B cell (primary cell): ENCODE data around the gene LCN1. TPM values are rescaled to one million over a fixed set of nuclear protein-coding genes. Genes with fewer than 3 reads are reported as not detected.

ENCODE experiments used
- ATAC-seq: fragments of 200-7000 bp; cut with Tn5 transposase; one replicate; pipeline ENCODE4 v1.10.0; 2021; ENCODE audit warnings: low read depth, mild to moderate bottlenecking, moderate number of reproducible peaks, moderate library complexity
- CTCF ChIA-PET: fragments of 350-600 bp; sonication (Branson Sonifier 250); formaldehyde crosslinking; loops from one replicate; lab custom pipeline; 2021; ENCODE audit warnings: antibody characterized with exemption, inconsistent platforms; lab: Charles Lee
- POLR2A ChIA-PET: fragments of 350-600 bp; sonication (Branson Sonifier 250); formaldehyde crosslinking; loops from one replicate; lab custom pipeline; 2021; ENCODE audit warnings: antibody characterized with exemption; lab: Charles Lee
- DNase-seq: peaks from one replicate; pipeline ENCODE4 v3.0.0; 2013
- H2AFZ ChIP-seq: 2 replicates; pipeline ENCODE4 v1.6.1; 2012; ENCODE audit warnings: mild to moderate bottlenecking, low read depth, low read length; ENCODE audit not compliant: insufficient read depth, poor library complexity, severe bottlenecking
- H3K27ac ChIP-seq, 2 donors: 1 replicate in 1 of 2; 2 replicates in 1 of 2; pipeline ENCODE4 v1.5.1; 2012 to 2013; ENCODE audit warnings: low read length in 2 of 2, mild to moderate bottlenecking in 2 of 2, moderate library complexity in 1 of 2
- H3K27me3 ChIP-seq, 4 experiments: fragments of 200-600 bp in 1 of 4; sonication (generic) in 1 of 4; replicated peaks in 1 of 4; 1 replicate in 2 of 4; 2 replicates in 2 of 4; pipeline versions ENCODE4 v1.6.1 to v1.7.0; 2013 to 2016; ENCODE audit warnings: low read length in 3 of 4, mild to moderate bottlenecking in 2 of 4, mixed read lengths in 1 of 4, moderate library complexity in 1 of 4; ENCODE audit not compliant: insufficient read depth in 4 of 4, control insufficient read depth in 3 of 4; ENCODE audit errors: control extremely low read depth in 1 of 4
- H3K36me3 ChIP-seq, 2 experiments: replicated peaks in 1 of 2; 1 replicate in 1 of 2; 2 replicates in 1 of 2; pipeline versions ENCODE4 v1.6.1 to v1.7.1; 2013; ENCODE audit warnings: low read length in 1 of 2; ENCODE audit not compliant: insufficient read depth in 2 of 2, control insufficient read depth in 1 of 2; ENCODE audit errors: control extremely low read depth in 1 of 2, extremely low read depth in 1 of 2
- H3K4me1 ChIP-seq, 2 donors: fragments of 200-600 bp in 1 of 2; sonication (generic) in 1 of 2; 1 replicate in 1 of 2; 2 replicates in 1 of 2; pipeline versions ENCODE4 v1.5.1 to v1.6.1; 2013 to 2017; ENCODE audit warnings: low read length in 2 of 2; ENCODE audit not compliant: control insufficient read depth in 2 of 2, insufficient read depth in 2 of 2
- H3K4me2 ChIP-seq: replicated peaks from 2 replicates; pipeline ENCODE3; 2012; ENCODE audit warnings: mild to moderate bottlenecking, low read depth, low read length; ENCODE audit not compliant: poor library complexity, severe bottlenecking
- H3K4me3 ChIP-seq, 5 experiments: fragments of 200-600 bp in 1 of 5; sonication (generic) in 1 of 5; 1 replicate in 3 of 5; 2 replicates in 2 of 5; pipeline versions ENCODE4 v1.5.1 to v1.7.0; 2011 to 2016; ENCODE audit warnings: low read length in 4 of 5, mild to moderate bottlenecking in 4 of 5, low read depth in 2 of 5, control low read depth in 1 of 5, moderate library complexity in 1 of 5; ENCODE audit not compliant: insufficient read depth in 1 of 5; ENCODE audit errors: control extremely low read depth in 1 of 5, extremely low read depth in 1 of 5
- H3K79me2 ChIP-seq: fragments of 200-600 bp; sonication (generic); one replicate; pipeline ENCODE4 v1.6.0; 2016; ENCODE audit warnings: low read length; ENCODE audit not compliant: control insufficient read depth, insufficient read depth
- H3K9ac ChIP-seq: fragments of 200-600 bp; sonication (generic); 2 replicates; pipeline ENCODE4 v1.6.1; 2017; ENCODE audit warnings: mild to moderate bottlenecking, low read length, moderate library complexity
- H3K9me3 ChIP-seq, 3 donors: one replicate each; pipeline versions ENCODE4 v1.6.1 to v1.7.1; 2013; ENCODE audit warnings: low read length in 2 of 3; ENCODE audit not compliant: control insufficient read depth in 2 of 3, insufficient read depth in 1 of 3; ENCODE audit errors: control extremely low read depth in 1 of 3
- H4K20me1 ChIP-seq: 2 replicates; pipeline ENCODE4 v1.6.0; 2012; ENCODE audit warnings: mild to moderate bottlenecking, low read length; ENCODE audit not compliant: insufficient read depth, control insufficient read depth, poor library complexity, severe bottlenecking
- H3K27ac Mint-ChIP-seq: one replicate; pipeline ENCODE4 v1.8.0; 2021; ENCODE audit warnings: mixed read lengths
- H3K27me3 Mint-ChIP-seq: one replicate; pipeline ENCODE4 v1.8.0; 2021; ENCODE audit warnings: mixed read lengths
- H3K4me1 Mint-ChIP-seq: one replicate; pipeline ENCODE4 v1.8.0; 2021; ENCODE audit warnings: mixed read lengths
- H3K4me3 Mint-ChIP-seq: one replicate; pipeline ENCODE4 v1.8.0; 2021; ENCODE audit warnings: mixed read lengths
- H3K9me3 Mint-ChIP-seq: one replicate; pipeline ENCODE4 v1.8.0; 2022; ENCODE audit warnings: mixed read lengths; ENCODE audit not compliant: insufficient read depth
- EZH2 ChIP-seq: IDR thresholded peaks from 2 replicates; pipeline ENCODE4 v1.6.1; 2012; ENCODE audit warnings: borderline replicate concordance, low read depth, mild to moderate bottlenecking, moderate library complexity, low read length; ENCODE audit not compliant: insufficient read depth, poor library complexity, severe bottlenecking
- WGBS: methylation state at CpG from one replicate; pipeline ENCODE4 v1.1.5; 2013; ENCODE audit warnings: missing lambda C conversion rate; ENCODE audit not compliant: insufficient coverage; 5-methylcytosine and 5-hydroxymethylcytosine counted together
- intact Hi-C: fragments of 100-400 bp; cut with micrococcal nuclease; formaldehyde crosslinking; loops from one replicate; pipeline ENCODE4 v1.10.0; 2022
- polyA plus RNA-seq: library from polyadenylated mRNA; depleted of rRNA; stranded (reverse); fragments of >200 nt; gene quantifications from 2 replicates; pipeline ENCODE4 v1.2.3, GENCODE V29; 2012
- total RNA-seq, 2 donors: library from RNA; stranded (reverse); fragments of 120-200 nt in 1 of 2; gene quantifications; 1 replicate in 1 of 2; 2 replicates in 1 of 2; pipeline versions ENCODE4 v1.2.3 to v1.2.4, GENCODE V29; 2013 to 2022
- TF ChIP-seq, protein P1 (sequence below): fragments of 200-600 bp; IDR thresholded peaks from one replicate; pipeline ENCODE4 v1.8.0; 2022; ENCODE audit warnings: antibody characterized with exemption, mild to moderate bottlenecking

Gene LCN1
- total and polyA plus RNA-seq, 2 donors (not counting 1 experiment from before 2014, with no cell fraction given) = not detected

DNA sequence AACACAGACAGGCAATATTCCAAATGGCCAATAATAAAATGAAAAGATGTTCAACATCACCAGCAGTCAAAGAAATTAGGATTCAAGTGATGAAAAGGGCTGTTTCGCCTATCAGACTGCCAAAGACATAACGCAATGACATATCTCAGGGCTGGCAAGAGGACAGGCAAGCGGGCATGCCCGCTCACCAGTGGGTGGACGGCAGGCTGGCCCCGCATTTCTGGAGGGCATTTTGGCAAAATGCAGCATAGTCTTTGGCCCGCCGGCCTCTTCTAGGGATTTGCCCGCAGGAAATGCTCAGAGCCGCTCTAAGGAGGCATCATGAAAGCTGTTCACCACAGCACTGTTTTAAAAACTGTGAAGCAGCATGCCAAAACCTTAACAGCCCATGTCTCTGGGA lies 43.0 kb upstream of the LCN1 start:
- Histone ChIP-seq H3K27ac (no peak overlapping the region), H3K9me3 (no peaks in the 10 kb centered on the region), H3K79me2 (no peaks in the 10 kb centered on the region), H3K4me3 (no peak overlapping the region), H3K4me1 (peaks cover 10 to 15% of the 10 kb centered on the region in 2 donors), H2AFZ (no peak overlapping the region), H3K9ac (no peak overlapping the region), H3K4me2 (no peak overlapping the region), H3K27me3 (peaks cover 0 to 27% (median 0%) of the 10 kb centered on the region in 4 experiments), H4K20me1 (no peaks in the 10 kb centered on the region), H3K36me3 (no peaks in the 10 kb centered on the region)
- peaks cover 8% of the 10 kb centered on the region for H3K4me1 Mint-ChIP-seq
- no peak overlapping the region for H3K27ac Mint-ChIP-seq
- no peak for ATAC-seq
- no peak for DNase-seq
- POLR2A ChIA-PET = no interaction called here
- TF ChIP-seq, protein P1, sequence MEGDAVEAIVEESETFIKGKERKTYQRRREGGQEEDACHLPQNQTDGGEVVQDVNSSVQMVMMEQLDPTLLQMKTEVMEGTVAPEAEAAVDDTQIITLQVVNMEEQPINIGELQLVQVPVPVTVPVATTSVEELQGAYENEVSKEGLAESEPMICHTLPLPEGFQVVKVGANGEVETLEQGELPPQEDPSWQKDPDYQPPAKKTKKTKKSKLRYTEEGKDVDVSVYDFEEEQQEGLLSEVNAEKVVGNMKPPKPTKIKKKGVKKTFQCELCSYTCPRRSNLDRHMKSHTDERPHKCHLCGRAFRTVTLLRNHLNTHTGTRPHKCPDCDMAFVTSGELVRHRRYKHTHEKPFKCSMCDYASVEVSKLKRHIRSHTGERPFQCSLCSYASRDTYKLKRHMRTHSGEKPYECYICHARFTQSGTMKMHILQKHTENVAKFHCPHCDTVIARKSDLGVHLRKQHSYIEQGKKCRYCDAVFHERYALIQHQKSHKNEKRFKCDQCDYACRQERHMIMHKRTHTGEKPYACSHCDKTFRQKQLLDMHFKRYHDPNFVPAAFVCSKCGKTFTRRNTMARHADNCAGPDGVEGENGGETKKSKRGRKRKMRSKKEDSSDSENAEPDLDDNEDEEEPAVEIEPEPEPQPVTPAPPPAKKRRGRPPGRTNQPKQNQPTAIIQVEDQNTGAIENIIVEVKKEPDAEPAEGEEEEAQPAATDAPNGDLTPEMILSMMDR = no peak
- no peak for TF ChIP-seq EZH2
- intact Hi-C loops = no loop called here
- H3K9me3 Mint-ChIP-seq = no peaks in the 10 kb centered on the region
- peak overlapping the region; percentile 93 for H3K4me3 Mint-ChIP-seq
- peaks cover 7% of the 10 kb centered on the region for H3K27me3 Mint-ChIP-seq
- CTCF ChIA-PET = interaction anchor here (0.6 kb wide), 1 partner anchor 67 kb away, joined by 3 read pairs; no protein-coding TSS in a partner anchor
- 89% methylated on average over 10 of the region's 10 CpGs for whole genome bisulfite sequencing

DNA sequence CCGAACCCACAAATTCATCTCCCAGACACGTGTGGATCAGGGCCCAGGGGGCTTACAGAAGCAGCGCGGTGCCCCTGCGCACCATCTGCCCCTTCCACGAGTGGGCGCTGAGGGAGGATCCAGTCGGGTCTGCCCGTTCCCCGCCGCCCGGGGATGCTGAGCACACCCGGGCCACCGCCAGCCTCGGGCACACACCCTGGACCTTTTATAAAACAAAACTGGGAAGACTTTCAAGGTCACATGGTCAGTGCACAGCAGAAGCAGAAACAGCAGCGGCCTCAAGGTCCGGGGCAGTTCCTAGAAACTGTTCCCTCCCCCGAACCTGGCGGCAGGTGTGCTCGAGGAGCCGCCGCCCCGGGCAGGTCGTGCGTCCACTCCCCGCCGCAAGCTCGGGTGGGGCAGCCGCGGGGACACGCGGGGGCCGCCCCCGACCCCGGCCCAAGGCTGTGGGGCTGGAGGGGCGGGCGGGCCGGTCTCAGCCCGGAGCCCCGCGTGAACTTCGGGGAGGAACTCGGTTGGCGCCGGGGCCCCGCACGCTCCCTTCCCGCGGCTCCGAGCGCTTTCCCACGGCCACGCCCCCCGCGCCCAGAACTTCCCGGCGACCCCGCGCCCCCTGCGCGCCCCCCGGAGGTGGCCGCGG lies 42.3 kb upstream of the LCN1 start:
- intact Hi-C loops = no loop called here
- Histone ChIP-seq H3K9me3 (no peaks in the 10 kb centered on the region), H3K4me3 (peak overlapping the region in 4 of 5 experiments; percentile 24 to 61 (median 47)), H3K36me3 (no peaks in the 10 kb centered on the region), H3K79me2 (no peaks in the 10 kb centered on the region), H3K4me1 (peaks cover 10 to 15% of the 10 kb centered on the region in 2 donors), H3K27me3 (peaks cover 0 to 32% (median 0%) of the 10 kb centered on the region in 4 experiments), H2AFZ (peak overlapping the region; percentile 66), H3K4me2 (peak overlapping the region; percentile 77), H3K27ac (no peak overlapping the region), H3K9ac (peak overlapping the region; percentile 51), H4K20me1 (no peaks in the 10 kb centered on the region)
- POLR2A ChIA-PET = no interaction called here
- peaks cover 8% of the 10 kb centered on the region for H3K4me1 Mint-ChIP-seq
- ATAC-seq (peak; percentile 35), DNase-seq (peak; percentile 47)
- H3K27ac Mint-ChIP-seq = peak overlapping the region; percentile 90
- H3K27me3 Mint-ChIP-seq = peaks cover 7% of the 10 kb centered on the region
- H3K4me3 Mint-ChIP-seq = peak overlapping the region; percentile 93
- no peaks in the 10 kb centered on the region for H3K9me3 Mint-ChIP-seq
- CTCF ChIA-PET = no interaction called here
- 2% methylated on average over 64 of the region's 64 CpGs for WGBS
- no peak for TF ChIP-seq EZH2
- TF ChIP-seq, protein P1 = peak; percentile 21
